Measurements from ENCODE around the gene SNX18.
"Not testable (repeated sequence)": the region's sequence is repeated elsewhere in the genome, so short reads cannot be mapped to it uniquely, and the experiment has no call there.

The SNX18 gene, protein sequence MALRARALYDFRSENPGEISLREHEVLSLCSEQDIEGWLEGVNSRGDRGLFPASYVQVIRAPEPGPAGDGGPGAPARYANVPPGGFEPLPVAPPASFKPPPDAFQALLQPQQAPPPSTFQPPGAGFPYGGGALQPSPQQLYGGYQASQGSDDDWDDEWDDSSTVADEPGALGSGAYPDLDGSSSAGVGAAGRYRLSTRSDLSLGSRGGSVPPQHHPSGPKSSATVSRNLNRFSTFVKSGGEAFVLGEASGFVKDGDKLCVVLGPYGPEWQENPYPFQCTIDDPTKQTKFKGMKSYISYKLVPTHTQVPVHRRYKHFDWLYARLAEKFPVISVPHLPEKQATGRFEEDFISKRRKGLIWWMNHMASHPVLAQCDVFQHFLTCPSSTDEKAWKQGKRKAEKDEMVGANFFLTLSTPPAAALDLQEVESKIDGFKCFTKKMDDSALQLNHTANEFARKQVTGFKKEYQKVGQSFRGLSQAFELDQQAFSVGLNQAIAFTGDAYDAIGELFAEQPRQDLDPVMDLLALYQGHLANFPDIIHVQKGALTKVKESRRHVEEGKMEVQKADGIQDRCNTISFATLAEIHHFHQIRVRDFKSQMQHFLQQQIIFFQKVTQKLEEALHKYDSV

DNA sequence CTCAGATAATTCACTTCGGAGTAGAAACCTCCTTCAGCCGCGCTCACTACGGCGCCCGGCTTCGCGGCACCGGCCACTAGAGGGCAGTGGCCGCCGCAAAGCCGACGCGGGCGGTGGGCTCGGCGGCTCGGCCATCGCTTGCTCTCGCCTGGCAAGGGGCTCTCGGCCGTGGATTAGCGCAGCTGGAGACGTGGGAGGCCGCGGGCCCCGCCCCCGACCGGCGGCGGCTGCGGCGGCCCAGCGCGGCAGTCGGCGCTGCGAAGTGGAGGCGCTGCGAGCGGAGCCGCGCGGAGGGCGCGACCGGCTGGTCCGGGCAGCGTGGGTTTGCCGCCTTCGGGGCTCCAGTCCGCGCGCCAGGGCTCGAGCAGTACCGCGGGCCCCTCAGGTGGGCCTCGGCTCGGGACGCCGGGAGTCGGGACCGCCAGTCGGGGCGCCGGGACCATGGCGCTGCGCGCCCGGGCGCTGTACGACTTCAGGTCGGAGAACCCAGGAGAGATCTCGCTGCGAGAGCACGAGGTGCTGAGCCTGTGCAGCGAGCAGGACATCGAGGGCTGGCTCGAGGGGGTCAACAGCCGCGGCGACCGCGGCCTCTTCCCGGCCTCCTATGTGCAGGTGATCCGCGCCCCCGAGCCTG is at the start of gene SNX18:
SNX18 (plus strand) TSS at position 248 of the 634 bp plus-strand sequence; CDS start at position 442, 194 bp downstream.
- DNase-seq: peak; percentile 75 to 92 (median 82)

DNA sequence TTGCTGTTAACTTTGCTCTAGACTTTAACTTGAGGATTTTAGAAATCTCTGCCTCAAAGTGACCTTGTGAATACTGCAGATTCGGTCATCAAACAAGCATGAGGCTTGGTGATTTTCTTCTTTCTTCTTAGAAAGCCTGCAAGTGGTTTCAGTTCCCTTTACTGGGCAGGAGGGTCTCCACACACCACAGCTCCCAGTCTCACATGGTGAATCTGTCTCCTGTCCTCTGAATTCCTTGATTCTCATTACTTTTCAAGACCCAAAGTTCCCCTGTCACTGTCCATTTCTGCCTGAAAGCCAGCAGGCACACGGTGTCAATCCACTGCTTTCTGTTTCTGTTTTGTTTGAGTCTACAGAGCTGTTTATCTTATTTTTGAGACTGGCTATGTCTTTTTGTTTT is 47.9 kb upstream of the SNX18 start:
- DNase-seq: no peak

DNA sequence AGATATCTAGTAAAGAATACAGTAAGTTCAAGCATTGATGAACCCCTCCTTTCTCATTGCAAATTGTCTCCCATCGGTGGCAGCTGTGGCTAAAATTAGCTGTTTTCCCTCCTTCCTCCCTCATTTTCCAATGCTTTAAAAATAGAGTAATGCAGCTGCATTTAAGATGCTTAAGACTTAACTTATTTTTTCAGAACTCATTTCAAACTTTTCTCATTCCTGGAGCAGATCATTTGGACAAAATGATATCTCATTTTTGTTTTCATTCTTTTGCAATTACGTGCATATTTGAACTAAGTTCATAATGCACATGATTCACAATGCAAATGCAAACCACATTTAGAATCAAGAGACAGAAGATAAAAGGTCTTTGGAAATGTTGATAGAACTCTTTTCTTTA is 47.4 kb upstream of the SNX18 start:
- DNase-seq: no peak

DNA sequence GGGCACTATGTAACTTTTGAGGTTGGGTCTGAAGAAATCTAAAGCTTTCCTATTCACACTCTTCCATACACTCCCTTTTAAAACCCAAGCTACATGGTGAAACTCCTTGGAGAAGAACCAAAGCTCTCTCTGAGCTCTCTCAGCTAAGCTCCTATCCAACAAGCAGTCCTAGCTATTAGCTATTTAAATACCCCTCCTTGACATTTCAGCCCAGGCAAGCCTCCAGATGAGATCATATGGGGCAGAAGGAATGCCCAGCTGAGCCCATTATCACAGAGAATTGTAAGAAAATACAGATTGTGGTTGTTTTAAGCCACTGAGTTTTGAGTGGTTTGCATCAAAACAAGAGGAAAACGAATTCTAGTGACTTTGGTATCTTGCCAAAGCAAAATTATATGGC is 46.9 kb upstream of the SNX18 start:
- no peak for DNase-seq

DNA sequence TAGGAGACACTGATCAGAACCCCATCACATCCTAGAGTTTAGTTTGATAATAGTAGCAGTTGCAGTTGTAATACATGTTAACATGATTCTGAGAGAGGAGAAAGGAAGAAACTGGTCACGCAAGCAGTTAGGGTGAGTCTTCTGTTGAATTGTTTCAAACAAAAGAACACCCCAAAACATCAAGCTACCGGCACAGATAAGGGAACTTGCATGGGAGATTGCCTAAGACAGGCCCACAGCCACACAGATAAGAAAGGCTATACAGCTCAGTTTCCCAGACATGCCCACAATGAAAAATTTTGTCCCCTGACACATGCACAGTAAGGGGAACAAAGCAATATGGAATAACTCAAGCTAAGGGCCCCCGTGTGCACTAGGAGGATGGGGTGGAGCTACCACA is 46.2 kb upstream of the SNX18 start:
- DNase-seq: no peak

DNA sequence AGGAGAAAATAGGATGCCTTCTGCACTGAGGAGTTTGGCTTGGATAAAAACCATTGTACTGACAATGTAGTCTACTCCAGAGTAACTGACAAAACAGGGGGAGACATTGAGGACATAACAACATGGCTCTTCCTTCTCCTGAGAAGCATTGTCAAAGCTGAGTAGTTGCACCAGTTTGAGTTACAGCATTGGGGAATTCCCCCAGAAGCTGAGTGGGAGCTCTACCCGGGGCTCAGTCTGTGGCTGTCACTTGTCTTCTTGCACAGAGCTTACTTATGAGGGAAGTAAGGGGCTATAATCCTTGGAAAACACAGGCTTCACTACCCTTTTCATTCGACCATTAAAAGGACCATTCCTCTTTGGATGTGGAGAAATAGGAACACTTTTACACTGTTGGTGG is 40.9 kb upstream of the SNX18 start:
- no peak for DNase-seq

DNA sequence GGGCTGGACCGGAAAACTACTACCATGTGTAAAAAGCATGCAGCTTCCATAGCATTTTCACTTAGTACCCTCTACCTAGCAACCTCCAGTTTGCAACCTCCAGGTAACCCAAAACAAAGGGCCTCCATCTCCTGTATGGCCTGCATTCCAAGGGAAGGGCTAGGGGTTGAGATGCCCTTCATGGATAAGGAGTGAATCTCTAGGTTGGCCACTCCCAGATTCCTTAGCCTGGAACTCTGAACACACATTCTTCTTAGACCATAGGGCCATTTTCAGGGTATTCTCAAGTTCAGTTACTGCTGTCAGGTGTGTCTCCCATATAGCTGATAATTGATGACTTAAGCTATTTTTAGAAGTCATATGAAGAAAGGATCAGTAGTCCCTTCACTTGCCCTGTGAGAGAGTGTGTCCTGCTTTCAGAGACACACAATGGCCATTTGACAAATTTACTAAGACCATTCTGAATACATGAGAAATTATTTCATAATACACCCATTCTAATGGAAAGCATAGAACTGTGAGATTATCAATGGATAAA is 39.5 kb upstream of the SNX18 start:
- no peak for DNase-seq

DNA sequence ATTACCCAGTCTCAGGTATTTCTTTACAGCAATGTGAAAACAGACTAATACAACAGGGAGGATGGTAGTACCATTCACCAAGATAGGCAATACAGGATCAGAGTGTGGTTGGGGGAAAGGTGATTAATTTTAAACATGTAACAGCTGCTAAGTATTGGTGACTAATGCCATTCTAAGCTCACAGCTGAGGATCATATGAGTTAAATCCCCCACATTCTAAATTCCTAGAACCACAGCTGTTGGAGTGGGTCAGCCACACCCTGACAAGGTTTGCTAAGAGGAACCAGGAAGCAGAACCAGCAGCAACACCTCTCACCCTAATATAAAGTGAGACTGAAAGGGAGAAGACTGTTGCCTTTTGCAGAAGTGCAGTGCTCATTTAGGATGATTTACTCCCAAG is 37.3 kb upstream of the SNX18 start:
- no peak for DNase-seq

DNA sequence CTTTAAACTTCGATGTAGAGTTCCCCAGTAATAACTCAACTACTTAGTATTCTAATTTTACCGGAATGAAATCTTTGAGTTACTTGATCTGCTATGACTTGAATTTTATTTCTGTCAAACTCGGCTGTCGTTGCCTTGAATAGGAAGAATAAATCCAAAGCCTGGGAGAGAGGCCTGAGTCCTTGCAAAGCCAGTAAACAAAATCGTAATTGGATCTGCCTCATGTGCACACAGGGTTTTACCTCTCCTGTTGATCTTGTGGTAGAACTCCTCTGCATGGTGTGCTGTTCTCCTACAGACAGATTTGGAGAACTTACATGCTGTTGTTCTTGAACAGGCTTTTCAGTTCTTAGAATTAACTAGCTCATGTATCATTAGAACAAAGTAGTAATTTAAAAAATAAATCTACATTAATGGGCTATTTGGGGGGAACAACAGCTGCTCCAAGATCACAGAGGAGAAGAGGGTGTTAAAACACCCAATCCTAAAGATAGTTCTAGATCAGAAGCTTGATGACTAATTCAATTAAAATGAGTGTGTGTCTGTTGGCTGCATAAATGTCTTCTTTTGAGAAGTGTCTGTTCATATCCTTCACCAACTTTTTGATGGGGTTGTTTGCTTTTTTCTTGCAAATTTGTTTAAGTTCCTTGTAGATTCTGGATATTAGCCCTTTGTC is 33.2 kb upstream of the SNX18 start:
- no peak for DNase-seq

DNA sequence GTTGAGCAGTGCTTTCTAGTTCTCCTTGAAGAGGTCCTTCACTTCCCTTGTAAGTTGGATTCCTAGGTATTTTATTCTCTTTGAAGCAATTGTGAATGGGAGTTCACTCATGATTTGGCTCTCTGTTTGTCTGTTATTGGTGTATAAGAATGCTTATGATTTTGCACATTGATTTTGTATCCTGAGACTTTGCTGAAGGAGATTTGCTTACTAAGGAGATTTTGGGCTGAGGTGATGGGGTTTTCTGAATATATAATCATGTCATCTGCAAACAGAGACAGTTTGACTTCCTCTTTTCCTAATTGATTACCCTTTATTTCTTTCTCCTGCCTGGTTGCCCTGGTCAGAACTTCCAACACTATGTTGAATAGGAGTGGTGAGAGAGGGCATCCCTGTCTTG is 31.9 kb upstream of the SNX18 start:
- DNase-seq: not testable (repeated sequence)

DNA sequence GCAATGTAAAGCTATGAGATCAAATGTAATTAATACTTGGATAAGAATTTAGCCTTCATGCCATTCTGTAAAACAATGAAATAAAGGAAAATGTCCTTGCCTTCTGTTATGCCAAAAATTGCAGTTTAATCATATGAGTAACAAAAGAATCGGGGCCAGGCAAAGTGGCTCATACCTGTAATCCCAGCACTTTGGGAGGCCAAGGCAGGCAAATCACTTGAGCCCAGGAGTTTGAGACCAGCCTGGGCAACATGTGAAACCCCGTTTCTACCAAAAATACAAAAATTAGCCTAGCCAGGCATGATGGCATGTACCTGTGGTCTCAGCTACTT is 27.9 kb upstream of the SNX18 start:
- DNase-seq: not testable (repeated sequence)

DNA sequence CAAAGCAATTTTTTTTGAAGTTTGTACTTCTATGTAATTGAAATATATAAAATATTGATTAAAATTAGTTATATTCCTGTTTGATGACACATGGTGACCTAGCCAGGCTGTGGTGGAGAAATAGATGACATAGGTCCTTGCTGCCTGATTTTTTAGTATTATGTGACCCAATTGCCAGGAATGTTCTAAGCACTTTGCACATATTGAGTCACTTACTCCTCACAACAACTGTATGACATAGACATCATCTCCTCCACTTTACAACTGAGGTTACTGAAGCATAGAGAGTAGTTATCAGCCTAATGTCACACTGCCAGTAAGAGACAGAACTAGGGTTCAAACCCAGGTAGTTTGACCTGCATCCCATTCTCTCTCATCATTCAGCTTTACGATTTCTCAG is 26.2 kb upstream of the SNX18 start:
- DNase-seq: no peak

DNA sequence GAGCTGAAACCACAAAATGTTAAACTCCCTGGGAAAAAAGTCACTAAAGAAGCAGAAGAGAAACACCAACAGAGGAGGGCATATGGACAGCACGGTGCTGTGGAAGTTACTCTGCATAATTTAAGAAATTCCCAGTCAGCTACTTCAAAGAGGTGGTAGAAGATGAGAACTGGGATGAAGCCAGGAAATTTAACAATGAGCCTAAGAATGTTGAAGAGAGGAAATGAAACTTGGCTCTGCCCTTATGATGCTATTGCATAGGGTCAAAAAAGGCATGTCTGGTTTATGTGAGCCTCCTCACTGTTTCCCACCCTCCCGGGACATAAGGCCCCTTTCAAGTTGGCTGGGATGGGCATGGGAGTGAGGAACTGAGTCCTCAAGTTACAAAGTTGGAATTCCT is 25.4 kb upstream of the SNX18 start:
- no peak for DNase-seq

DNA sequence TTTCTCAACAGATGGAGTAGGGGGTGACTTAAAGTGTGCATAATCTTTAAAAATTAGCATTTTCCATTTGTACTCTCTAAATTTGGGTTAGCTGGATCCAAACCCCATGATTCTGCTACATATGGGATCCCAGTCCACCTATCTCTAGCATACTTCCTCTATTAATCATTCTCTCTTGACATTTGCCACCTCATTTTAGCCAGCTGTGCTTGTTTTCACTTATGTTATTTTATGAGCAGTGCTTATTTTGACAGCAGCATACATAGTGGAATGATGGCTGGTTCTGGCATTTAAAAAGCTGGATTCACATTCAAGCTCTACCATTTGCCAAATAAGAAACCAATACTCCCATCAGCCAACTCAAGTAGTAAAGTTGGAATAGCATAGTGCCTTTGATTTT is 22.5 kb upstream of the SNX18 start:
- no peak for DNase-seq

DNA sequence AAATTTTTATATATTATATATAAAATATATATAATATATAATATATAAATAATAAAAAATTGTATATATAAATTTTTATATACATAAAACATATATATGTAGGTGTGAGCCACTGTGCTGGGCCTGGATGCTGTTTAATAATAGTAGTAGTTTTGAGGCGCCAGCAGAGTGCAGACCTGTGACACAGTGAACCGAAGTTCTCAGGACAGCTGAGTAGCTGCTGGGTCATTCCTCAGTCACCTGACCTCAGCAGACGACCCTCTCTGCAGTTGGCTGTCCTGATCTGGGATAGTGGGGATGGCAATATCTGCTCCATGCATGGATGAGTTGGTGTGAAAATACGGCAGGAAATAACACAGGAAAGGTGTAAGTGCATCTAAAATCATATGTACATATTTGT is 3.3 kb upstream of the SNX18 start:
- DNase-seq: no peak

DNA sequence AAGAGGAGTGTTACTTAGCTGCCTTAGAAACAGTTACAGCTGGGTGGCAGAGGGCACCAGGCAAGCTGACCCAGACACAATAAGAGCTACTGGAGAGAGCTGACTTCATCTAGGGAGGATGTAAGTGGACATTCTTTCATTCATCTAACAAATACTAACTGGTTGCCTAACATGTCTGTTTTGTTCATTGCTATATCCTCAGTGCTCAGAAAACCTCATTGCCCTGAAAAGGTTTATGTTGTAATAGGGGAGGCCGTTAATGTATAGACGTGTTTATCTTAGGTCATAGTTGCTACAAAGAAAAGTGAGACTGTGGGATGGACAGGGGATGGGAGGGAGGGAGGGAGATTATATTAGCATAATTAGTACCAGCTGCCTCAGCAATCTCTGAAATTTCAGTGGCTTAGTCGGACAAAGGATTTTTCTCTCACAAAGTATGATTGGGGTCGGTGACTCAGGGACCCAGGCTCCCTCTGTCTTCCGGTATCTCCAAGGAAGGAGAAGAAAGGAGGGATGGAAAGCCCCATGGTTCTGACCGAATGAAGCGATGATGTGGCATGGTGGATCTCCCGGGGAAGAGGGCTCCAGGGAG is 2.6 kb upstream of the SNX18 start:
- DNase-seq: no peak

DNA sequence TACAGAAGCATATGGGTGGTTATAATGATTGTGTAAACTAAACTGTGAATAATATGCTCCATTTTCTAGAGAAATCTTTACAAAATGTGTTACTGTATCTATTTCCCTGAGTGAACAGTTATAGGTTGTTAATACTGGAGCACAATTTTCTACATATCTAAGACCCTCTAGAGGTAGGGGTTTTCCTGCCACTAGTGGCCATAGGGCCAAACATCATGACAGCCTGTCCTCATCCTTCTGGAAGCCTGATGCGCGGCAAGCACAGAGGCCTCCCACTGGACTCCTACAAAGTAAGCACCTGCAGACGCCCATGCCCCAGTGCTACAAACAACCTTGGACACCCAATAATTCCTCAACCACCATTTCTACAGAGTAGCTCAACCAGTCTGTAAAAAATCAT is 1.9 kb upstream of the SNX18 start:
- no peak for DNase-seq

DNA sequence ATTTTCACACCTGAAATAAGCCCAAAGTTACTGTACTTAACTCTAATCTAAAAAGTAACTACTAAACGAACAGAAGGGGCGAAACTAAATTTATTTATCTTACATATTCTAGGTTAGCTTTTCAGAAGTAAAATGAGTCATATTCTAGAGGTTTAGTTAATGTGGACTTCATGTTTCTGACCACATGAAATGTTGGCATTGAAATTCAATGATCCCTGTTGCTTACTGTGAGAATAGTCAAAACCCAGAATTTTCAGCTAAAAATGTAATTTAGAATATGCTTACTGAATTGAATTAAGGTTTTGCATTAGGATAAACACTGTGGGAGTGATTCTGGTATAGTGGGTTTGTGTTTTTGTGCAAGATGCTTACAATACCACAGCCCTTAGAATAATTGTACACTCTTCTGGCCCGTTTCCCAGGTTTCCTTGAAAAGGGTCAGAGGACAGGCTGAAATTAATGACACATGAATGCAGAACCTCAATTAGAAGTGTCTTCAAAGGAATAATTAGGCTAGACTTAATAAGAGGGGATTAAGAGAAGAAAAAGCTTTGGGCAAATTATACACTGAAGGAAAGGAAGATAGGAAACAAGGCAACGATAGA is 1.4 kb upstream of the SNX18 start:
- no peak for DNase-seq

DNA sequence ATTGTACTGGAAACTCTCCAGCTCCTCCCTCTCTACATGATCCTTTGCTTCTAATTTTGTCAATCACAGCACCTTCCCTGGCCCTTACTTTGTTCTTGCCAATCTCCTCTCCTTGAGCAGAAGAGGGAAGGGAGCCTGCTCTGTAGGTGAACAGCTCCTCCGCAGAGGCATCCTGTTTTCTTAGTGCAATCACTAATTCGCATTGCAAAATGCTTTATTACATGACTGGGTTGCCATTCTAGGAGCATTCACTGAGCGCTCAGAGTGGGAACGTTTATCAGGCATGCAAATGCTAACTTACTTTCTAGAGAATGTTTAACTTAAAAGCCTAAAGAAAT is 416 bp upstream of the SNX18 start:
- DNase-seq: no peak

DNA sequence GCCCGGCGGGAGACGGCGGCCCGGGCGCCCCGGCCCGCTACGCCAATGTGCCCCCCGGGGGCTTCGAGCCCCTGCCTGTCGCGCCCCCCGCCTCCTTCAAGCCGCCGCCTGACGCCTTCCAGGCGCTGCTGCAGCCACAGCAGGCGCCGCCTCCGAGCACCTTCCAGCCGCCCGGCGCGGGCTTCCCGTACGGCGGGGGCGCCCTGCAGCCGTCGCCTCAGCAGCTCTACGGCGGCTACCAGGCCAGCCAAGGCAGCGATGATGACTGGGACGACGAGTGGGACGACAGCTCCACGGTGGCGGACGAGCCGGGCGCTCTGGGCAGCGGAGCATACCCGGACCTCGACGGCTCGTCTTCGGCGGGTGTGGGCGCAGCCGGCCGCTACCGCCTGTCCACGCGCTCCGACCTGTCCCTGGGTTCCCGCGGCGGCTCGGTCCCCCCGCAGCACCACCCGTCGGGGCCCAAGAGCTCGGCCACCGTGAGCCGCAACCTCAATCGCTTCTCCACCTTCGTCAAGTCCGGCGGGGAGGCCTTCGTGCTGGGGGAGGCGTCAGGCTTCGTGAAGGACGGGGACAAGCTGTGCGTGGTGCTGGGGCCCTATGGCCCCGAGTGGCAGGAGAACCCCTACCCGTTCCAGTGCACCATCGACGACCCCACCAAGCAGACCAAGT is 723 bp downstream of the SNX18 start:
- DNase-seq: peak; percentile 23 to 54 (median 28)

DNA sequence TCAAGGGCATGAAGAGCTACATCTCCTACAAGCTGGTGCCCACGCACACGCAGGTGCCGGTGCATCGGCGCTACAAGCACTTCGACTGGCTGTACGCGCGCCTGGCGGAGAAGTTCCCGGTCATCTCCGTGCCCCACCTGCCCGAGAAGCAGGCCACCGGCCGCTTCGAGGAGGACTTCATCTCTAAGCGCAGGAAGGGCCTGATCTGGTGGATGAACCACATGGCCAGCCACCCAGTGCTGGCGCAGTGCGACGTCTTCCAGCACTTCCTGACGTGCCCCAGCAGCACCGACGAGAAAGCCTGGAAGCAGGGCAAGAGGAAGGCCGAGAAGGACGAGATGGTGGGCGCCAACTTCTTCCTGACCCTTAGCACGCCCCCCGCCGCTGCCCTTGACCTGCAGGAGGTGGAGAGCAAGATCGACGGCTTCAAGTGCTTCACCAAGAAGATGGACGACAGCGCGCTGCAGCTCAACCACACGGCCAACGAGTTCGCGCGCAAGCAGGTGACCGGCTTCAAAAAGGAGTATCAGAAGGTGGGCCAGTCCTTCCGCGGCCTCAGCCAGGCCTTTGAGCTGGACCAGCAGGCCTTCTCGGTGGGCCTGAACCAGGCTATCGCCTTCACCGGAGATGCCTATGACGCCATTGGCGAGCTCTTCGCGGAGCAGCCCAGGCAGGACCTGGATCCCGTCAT is 1.4 kb downstream of the SNX18 start:
- DNase-seq: no peak

DNA sequence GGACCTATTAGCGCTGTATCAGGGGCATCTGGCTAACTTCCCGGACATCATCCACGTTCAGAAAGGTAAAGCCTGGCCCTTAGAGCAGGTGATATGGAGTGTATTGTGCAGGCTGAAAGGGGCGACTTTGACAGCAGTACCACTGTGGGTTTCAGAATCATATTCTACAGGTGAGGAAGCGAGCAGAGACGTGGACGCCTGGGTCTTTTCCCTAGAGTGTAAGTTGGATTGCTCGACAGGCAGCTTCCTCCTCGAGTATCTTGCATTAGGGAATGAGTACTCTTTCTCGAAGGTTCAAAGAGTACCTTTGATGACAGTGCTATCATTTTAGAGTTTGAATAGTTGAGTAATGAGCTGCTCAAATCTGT is 1.9 kb downstream of the SNX18 start:
- DNase-seq: no peak

Measured in activated naive CD4-positive, alpha-beta T cell (primary cell).